GM15510 (cell line): ENCODE measurements around the gene PLG.

ENCODE experiments used
- POLR2A ChIP-seq: IDR thresholded peaks from 3 replicates; pipeline ENCODE4 v1.6.1; 2011; ENCODE audit warnings: borderline replicate concordance; ENCODE audit not compliant: insufficient read length; ENCODE audit errors: extremely low read depth

The PLG gene

GRCh38 chr6:160692369-160692959 is 9.6 kb upstream of the PLG start:
- TF ChIP-seq POLR2A: no peak

GRCh38 chr6:160697826-160698225 is 4.2 kb upstream of the PLG start:
- TF ChIP-seq POLR2A: no peak

GRCh38 chr6:160714731-160715316 is 12.8 kb downstream of the PLG start:
- TF ChIP-seq POLR2A: no peak

GRCh38 chr6:160730911-160731310 is 28.9 kb downstream of the PLG start:
- TF ChIP-seq POLR2A: no peak

- TF ChIP-seq POLR2A: no peak
Measured at GRCh38 chr6:160733050-160733646, 31.1 kb downstream of the PLG start.

GRCh38 chr6:160734627-160735026 is 32.6 kb downstream of the PLG start:
- TF ChIP-seq POLR2A: no peak

GRCh38 chr6:160735523-160735922 is 33.5 kb downstream of the PLG start:
- no peak for TF ChIP-seq POLR2A

- no peak for TF ChIP-seq POLR2A
Measured at GRCh38 chr6:160737934-160738333, 35.9 kb downstream of the PLG start.

GRCh38 chr6:160739955-160740354 is 37.9 kb downstream of the PLG start:
- TF ChIP-seq POLR2A: no peak

- no peak for TF ChIP-seq POLR2A
Measured at GRCh38 chr6:160742090-160742489, 40.0 kb downstream of the PLG start.

- TF ChIP-seq POLR2A: no peak
Measured at GRCh38 chr6:160750276-160750689, 48.2 kb downstream of the PLG start.

GRCh38 chr6:160755165-160755564 is 53.1 kb downstream of the PLG start:
- no peak for TF ChIP-seq POLR2A

GRCh38 chr6:160756021-160756420 is 54.0 kb downstream of the PLG start:
- no peak for TF ChIP-seq POLR2A

GRCh38 chr6:160756871-160757270 is 54.8 kb downstream of the PLG start:
- no peak for TF ChIP-seq POLR2A

GRCh38 chr6:160764847-160765246 is 62.8 kb downstream of the PLG start:
- TF ChIP-seq POLR2A: no peak

GRCh38 chr6:160765412-160765811 is 63.4 kb downstream of the PLG start:
- no peak for TF ChIP-seq POLR2A

- TF ChIP-seq POLR2A: no peak
Measured at GRCh38 chr6:160766657-160766988, 64.6 kb downstream of the PLG start.

- no peak for TF ChIP-seq POLR2A
Measured at GRCh38 chr6:160766989-160767646, 65.1 kb downstream of the PLG start.
